Stimulated activated CD8-positive, alpha-beta memory T cell treated with anti-CD3 and anti-CD28 coated beads, Interleukin-4, amount 100 ng/mL, for 1 hour (primary cell): ENCODE measurements around the gene FLG.
"Not testable (repeated sequence)": the region's sequence is repeated elsewhere in the genome, so short reads cannot be mapped to it uniquely, and the experiment has no call there.

Source experiments
- DNase-seq, 2 donors: peaks; one replicate each; pipeline ENCODE4 v3.0.0-alpha.2; 2020; ENCODE audit warnings: low read depth in 2 of 2, low spot score in 1 of 2

Gene FLG

GRCh38 chr1:152303139-152303872 is 21.7 kb downstream of the FLG start:
- DNase-seq, result not testable (repeated sequence)

GRCh38 chr1:152256394-152256793 is 68.6 kb downstream of the FLG start:
- not testable (repeated sequence) for DNase-seq
